ENCODE data around the gene PHC1.

PHC1 gene

GRCh38 chr12:8950221-8950527 is 35.9 kb downstream of the PHC1 start:
- TF ChIP-seq CTCF (IDR thresholded peaks at IDR 0.05; ENCODE audit: insufficient read depth, low read depth, low read length, missing control alignments): no peak
- no peak for DNase-seq (ENCODE audit: low read depth)
- H3K4me3 ChIP-seq (ENCODE audit: low read length): peak overlapping the region; percentile 94

- DNase-seq (ENCODE audit: low read depth): no peak
- TF ChIP-seq CTCF (IDR thresholded peaks at IDR 0.05; ENCODE audit: insufficient read depth, low read depth, low read length, missing control alignments): no peak
- peak overlapping the region; percentile 94 for H3K4me3 ChIP-seq (ENCODE audit: low read length)
Measured at GRCh38 chr12:8950702-8951478, 36.6 kb downstream of the PHC1 start.

- no peak for TF ChIP-seq CTCF (IDR thresholded peaks at IDR 0.05; ENCODE audit: insufficient read depth, low read depth, low read length, missing control alignments)
- no peak for DNase-seq (ENCODE audit: low read depth)
- H3K4me3 ChIP-seq (ENCODE audit: low read length): no peak overlapping the region
Measured at GRCh38 chr12:8951744-8952143, 37.4 kb downstream of the PHC1 start.

GRCh38 chr12:8953773-8954402 is 39.6 kb downstream of the PHC1 start:
- TF ChIP-seq CTCF (IDR thresholded peaks at IDR 0.05; ENCODE audit: insufficient read depth, low read depth, low read length, missing control alignments): no peak
- no peak for DNase-seq (ENCODE audit: low read depth)
- no peak overlapping the region for H3K4me3 ChIP-seq (ENCODE audit: low read length)

GRCh38 chr12:8956073-8956472 is 41.8 kb downstream of the PHC1 start:
- no peak overlapping the region for H3K4me3 ChIP-seq (ENCODE audit: low read length)
- TF ChIP-seq CTCF (IDR thresholded peaks at IDR 0.05; ENCODE audit: insufficient read depth, low read depth, low read length, missing control alignments): no peak
- DNase-seq (ENCODE audit: low read depth): no peak

GRCh38 chr12:8956772-8957171 is 42.5 kb downstream of the PHC1 start:
- no peak overlapping the region for H3K4me3 ChIP-seq (ENCODE audit: low read length)
- no peak for DNase-seq (ENCODE audit: low read depth)
- TF ChIP-seq CTCF (IDR thresholded peaks at IDR 0.05; ENCODE audit: insufficient read depth, low read depth, low read length, missing control alignments): no peak

GRCh38 chr12:8957561-8957960 is 43.3 kb downstream of the PHC1 start:
- H3K4me3 ChIP-seq (ENCODE audit: low read length): no peak overlapping the region
- TF ChIP-seq CTCF (IDR thresholded peaks at IDR 0.05; ENCODE audit: insufficient read depth, low read depth, low read length, missing control alignments): no peak
- no peak for DNase-seq (ENCODE audit: low read depth)
